ENCODE results near the gene AGBL1.
A peak's percentile ranks its signal among the peaks of the same experiment; 100 is the strongest.

AGBL1 gene

DNA sequence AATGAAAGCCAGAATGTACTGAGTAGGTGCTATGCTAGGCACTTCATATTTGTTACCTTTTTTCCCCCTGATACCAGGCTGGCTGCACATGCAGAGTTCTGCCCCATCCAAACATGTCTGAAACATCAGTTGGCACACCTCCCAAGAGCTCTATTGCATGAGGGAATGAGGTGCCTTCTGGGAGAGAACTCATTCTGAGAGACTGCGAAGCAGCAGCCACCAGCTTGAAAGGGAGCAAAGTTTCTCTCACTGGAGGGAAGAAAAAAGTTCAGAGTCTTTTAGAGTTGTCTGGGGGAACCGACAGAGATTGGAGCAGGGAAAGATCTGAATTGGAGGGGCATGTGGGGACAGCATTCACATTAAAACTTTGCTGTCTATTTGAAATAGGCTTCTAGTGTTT lies 84.1 kb downstream of the AGBL1 start:
- DNase-seq (ENCODE audit: low spot score) = no peak

DNA sequence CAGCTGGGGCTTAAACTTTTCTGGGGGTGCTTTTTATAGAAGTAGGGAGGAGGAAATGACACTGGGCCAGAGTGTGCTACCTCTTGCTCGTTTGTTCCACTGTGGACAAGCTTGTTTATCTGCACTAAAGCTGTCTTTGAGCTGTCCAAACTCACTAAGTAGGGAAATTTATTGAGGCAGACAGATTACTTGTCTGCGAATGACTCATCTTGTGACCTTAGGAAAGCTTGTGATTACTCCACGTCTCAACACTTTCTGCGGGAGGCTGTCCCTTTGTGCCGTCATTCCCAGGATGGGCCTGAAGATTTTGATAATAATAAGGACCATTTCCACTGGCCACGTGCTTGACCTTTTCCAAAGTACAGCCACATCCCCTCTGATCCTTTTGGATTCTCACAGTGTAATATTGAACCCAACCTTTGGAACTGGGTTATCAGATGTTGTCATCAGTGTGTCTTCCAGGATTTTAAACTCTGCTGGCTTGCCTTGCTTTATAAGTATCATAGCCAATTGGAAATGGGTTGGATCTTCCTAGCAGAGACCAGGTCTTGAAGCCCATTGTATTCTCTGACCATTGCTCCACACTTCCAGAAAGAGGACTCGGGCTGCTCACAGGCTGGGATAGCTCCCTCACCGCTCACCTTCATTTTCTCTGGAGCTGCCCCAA lies 84.7 kb downstream of the AGBL1 start:
- DNase-seq (ENCODE audit: low spot score) = no peak

DNA sequence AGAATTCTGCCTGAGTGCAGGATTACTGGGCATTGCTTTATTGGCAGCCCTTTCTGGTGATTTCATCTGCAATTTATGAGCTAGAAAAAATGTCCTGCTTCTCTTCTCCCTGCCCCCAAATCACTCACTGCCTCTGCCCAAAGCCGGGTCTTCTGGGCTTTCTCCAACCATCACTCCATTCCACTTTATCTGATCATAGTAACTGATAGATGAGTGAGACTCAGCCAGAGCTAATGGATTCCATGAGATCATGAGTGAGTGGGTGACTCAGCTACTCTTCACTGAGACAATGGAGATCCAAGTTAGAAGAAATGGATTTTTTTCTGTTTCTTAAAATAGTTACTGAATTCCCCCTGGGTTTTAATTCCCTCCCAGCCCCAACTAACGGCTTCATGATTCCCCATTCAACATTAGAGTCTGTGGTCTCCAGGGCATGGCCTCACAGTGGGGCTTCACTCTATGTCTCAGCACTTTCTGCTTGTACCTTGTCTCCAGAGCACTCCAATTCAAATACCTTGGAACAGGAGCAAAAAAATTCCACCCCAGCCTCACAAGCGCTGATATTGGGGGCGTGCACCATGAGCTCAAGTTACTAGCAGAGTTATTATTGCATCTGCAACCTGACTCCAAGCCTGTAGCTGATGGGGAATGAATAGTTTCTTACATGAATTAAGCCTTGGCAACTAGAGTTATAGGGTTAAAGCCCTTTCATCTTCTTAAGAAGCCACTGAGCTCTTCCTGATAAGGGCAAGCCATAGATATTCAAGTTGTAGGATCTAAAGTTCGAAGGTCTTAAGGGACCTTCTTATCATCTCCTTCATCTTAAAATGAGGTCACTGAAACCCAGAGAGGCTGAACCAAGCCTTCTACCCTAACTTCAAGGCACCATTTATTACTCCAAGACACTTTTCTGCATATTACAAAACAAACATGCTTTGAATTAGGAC lies 85.9 kb downstream of the AGBL1 start:
- no peak for DNase-seq (ENCODE audit: low spot score)

DNA sequence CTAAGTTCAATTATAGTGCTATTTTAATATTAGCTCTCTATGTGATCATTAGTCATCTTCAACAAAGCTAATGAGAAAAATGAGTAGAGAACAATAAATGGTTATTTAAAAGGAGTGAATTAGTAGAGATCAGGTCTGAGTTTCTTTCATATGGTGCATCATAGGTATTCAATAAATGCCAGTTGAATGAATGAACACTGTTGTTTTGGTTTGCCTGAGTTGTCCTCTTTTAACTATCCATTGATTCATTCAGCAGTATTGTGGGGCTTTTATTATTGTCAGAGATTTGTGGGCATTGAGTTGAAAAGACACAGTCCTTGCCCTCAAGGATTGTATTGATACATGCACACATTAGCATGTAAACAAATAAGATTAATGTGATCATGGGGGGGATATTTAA lies 88.2 kb downstream of the AGBL1 start:
- no peak for DNase-seq (ENCODE audit: low spot score)

DNA sequence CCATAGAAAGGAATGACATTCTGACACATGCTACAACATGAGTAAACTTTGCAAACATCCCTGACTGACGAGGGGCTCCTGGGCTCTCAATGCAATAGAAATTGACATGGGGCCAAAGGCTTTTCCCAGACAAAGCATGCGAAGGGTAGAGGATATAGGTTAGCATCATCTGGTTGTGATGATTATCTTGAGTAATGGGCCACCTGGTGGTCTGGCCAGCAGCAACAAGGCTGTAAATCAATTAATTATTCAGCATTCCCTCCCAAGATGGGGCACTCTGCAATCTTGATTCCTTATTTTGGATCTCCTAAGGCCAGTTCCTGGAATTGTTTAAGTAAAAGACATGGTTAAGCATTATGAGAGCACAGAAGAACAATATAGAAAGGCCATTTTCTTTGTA lies 99.2 kb downstream of the AGBL1 start:
- peak; percentile 23 for DNase-seq (ENCODE audit: low spot score)

DNA sequence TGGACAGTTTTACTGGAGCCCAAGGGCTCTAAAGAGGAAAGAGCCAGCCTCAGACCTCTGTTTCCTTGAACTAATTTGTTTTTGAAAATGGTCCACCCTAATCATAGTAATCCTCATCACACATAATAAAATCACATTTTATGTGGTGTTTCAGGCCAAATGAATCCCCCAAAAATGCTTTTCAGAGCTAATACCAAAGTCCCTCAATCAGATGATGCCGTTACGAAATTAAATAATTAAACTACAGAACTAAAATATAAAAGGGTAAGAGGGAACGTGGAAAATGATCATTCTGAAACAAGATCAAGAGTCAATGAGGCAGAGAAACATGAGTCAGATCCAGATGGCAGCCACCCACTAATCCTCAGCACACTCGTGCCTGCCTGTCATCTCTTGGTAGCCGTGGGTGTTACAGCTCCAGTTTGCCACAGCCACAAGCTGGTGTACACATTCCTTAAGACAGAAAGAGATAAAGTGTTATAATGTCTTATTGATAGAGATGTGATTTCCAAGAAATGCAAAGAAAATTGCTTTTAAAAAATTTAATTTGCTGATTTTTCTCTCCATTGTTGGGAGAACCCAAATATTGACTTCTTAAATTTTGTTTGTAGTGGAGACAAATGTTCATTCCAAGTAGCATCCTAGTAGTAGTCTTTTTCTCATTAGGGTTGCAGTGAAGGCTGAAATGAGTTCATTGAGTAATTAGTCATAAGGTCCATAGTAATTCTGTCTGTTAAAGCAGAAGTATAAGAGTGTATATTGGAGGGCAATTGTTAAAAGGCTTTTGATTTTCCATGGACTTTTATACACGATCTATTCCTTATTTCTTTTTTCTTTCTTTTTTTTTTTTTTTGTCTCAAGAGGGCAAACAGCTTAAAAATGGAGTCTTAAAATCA lies 104.2 kb downstream of the AGBL1 start:
- no peak for DNase-seq (ENCODE audit: low spot score)

DNA sequence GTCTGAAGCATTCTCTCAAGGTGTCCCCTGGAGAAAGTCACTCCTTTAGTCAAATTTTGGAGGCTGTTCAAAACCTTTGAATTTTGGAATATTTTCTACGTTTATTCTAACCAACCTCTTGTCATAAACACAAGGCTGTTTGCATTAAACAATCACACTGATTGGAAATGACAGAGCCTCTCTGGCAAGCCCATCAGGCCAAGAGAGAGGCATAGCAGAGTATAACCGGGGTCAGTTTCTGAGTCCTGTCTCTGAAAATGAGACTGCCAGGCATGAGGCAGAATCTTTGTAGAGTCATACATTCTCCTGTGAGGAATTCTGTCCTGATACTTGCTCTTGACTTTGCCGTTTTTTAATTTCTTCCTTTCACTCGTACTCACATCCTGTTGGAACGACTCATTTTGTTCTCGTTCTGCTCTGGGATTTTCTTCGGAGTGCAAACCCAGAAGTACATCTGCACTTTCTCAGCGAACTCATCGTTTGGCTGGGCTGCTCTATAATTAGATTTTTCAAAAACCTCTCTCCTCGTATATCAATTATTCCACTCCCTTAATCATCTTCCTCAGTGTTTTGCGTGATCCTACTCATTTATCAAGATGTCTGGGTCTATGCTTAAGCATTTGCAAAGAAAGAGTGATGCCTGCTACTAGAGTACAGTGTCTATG lies 114.2 kb downstream of the AGBL1 start:
- no peak for DNase-seq (ENCODE audit: low spot score)

DNA sequence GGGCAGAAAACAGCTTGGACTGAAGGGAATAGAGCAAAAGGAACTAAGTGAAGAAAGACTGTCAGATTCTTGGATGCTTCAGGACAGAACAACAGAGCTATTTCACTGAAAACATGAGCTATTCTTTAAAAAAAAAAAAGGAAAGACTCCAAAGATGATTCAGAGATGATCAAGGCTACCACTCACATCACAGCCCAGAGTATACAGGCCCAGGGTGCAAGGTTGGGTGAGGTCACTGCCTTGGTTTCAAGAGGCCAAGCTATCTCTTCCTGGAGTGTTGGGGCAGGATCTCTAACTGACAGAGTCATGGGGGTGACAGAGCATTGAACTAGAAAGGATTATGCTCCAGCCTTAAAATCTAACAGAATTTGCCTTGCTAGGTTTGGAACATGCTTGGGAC lies 118.1 kb downstream of the AGBL1 start:
- no peak for DNase-seq (ENCODE audit: low spot score)

DNA sequence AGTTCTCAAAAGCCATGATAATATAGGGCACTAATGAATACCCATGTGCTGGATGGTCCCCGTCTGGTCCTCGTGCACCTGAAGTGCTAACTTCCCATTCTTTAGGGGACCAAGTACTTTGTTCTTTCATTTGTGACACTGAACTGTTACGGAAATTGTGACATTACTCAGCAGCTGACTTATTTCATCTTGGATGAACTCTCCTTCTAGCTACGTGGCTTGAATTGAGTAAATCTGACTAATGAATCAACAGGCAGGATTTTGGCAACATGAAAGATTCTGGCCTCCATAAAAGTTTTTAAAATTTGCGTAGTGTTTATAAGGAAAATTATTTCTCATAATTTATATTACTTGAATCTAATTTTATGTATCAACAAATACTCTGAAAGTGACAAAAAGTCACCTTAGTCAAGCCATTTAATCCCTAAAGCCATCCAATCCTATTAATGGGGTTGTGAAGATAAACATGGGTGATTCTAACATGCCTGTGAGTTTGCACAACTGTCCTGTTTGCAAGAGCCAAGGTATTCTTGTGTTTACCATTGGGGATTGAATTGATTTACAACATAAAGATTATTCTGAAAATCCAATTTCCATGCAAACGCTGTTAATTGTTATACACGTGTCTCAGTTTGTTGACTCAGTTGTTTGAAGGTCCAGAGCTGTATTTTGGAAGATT lies 119.9 kb downstream of the AGBL1 start:
- no peak for DNase-seq (ENCODE audit: low spot score)

DNA sequence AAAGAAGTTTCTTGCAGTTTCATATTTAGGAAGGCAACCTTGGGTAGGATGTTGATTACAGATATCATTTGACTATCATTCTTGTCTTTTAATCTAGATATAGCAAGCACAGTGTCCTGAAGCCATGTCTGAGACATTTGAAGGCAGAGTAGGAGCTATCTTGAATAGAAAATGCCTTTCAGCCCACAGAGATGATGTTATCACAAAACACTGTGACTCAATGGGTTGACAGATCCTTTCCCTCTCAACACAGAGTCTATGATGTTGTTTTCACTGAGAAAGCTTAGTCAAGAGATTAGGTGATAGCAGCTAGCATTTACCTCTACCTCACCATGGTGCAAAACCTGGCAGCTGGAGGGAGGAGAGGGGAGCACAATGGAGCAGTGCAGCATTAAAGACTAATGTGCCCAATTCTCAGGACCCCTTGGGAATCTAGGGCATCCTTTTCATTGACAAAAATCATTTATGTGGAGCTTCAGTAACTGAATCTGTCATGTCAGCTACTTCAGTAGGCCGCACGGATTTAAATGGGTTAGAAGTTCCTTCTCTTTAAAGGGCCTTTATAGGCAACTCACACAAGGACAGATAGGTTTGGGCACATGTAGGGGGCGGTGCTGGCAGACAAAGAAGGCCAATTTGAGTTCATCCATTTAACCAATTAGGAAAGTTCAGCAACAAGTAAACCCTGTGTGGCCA lies 121.8 kb downstream of the AGBL1 start:
- DNase-seq (ENCODE audit: low spot score) = no peak

DNA sequence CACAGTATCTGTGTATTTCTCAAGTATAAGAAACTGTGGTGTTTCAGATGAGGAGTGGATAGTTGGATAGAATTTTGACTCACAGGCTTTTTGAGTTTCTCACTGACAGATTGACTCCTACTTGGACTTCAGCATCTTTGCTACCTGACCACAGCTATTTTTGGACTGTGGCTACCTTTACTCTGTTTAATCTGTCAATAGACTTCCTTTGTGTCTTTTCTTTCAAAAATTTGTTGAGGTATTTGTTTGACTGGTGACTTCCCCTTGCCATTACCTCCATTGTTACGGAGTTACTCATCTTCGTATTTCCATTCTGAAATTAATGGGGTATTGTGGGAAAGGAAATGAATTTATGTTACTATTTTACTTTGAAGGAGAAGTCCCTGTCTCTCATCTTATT lies 123.8 kb downstream of the AGBL1 start:
- DNase-seq (ENCODE audit: low spot score) = no peak

DNA sequence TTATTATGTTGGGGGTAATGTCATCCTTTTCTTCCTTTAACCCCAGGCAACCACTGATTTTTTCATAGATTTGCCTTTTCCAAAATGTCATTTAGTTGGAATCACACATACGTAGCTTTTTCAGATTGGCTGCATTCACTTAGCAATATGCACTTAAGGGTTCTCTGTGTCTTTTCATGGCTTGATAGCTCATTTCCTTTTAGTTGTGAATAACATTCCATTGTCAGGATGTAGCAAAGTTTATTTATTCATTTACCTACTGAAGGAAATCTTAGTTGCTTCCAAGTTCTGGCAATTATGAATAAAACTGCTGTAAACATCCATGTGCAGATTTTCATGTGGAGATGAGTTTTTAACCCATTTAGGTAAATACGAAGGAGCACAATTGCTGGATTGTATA lies 125.4 kb downstream of the AGBL1 start:
- no peak for DNase-seq (ENCODE audit: low spot score)

DNA sequence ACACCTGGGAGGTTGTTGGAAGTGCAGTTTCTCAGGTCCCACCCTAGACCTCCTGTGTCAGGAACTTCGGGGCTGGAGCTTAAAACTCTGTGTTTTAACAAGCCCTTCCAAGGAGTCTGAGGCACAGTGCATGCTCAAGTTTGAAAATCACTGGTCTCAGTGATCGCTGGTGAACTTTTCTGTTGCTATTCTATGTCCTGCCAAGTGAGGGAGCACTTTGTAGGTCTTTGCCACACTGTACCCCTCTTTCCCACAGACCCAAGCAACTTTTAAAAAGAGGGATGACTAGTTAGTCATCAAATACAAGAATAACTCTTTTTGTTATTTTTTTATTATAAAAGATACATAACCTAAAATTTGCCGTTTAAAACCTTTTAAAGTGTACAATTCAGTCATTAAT lies 133.7 kb downstream of the AGBL1 start:
- DNase-seq (ENCODE audit: low spot score) = peak; percentile 22

DNA sequence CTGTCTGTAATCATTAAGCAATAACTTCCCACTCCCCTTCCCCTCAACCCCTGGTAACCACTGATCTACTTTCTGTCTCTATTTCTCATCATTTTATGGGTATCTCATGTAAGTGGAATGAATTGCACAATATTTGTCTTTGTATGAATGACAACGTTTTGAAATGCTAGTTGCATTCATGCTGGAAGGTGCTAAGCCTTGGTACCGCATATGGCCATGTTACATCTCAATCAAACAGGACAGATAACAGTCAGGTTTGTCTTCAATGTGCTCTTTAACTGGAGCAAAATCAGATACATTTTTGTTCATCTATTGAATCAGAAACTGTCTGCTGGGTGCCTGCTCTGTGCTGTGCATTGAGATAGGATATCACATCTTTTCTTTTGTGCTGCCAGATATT lies 134.2 kb downstream of the AGBL1 start:
- DNase-seq (ENCODE audit: low spot score) = no peak

DNA sequence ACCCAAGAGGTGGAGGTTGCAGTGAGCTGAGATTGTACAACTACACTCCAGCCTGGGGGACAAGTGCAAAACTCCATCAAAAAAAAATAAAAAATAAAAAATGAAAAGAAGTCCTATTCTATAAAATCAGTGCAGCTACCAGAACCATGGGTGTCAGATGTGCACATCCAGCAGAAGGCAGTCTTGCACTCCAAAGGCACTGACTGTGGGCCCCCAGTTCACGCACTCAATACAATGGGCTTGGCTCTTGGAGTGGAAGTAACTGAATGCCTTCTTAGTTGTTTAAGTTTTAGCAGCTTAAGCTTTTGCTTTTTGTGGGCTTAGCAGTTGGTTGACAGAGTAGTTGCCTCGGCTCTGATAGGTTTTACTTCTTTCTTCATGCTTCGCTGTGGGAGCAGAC lies 141.4 kb downstream of the AGBL1 start:
- no peak for DNase-seq (ENCODE audit: low spot score)

DNA sequence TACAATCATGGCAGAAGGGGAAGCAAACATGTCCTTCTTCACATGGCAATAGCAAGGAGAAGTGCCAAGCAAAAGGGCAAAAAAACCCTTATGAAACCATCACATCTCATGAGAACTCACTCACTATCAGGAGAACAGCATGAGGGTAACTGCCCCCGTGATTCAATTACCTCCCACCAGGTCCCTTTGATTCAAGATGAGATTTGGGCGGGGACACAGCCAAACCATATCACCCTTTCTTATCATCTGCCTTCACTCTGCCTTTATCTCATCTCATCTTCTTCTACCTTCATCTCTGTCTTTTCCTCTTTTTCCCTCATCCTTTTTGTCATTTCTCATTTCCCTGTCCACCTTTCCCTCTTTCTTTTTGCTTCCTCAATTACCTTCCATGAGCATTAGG lies 149.6 kb downstream of the AGBL1 start:
- no peak for DNase-seq (ENCODE audit: low spot score)

DNA sequence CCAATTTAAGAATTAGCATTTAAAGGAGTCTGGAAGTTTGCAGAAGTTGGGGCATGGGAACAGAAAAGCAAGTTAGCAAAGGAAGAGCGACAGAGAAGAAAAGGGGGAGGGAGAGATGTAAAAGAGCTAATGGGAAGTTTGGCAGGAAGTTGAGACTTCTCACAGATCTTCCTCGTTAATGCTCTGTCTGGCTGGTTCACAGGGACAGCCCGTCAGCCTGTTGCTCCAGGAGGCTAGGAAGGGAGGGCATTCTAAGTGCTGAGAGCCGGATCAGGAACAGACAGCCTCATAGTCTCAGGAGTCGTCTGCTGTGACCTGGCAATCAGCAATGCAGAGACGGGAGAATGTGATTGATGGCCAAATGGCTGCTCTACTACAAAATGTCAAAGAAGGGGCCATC lies 150.3 kb downstream of the AGBL1 start:
- no peak for DNase-seq (ENCODE audit: low spot score)

DNA sequence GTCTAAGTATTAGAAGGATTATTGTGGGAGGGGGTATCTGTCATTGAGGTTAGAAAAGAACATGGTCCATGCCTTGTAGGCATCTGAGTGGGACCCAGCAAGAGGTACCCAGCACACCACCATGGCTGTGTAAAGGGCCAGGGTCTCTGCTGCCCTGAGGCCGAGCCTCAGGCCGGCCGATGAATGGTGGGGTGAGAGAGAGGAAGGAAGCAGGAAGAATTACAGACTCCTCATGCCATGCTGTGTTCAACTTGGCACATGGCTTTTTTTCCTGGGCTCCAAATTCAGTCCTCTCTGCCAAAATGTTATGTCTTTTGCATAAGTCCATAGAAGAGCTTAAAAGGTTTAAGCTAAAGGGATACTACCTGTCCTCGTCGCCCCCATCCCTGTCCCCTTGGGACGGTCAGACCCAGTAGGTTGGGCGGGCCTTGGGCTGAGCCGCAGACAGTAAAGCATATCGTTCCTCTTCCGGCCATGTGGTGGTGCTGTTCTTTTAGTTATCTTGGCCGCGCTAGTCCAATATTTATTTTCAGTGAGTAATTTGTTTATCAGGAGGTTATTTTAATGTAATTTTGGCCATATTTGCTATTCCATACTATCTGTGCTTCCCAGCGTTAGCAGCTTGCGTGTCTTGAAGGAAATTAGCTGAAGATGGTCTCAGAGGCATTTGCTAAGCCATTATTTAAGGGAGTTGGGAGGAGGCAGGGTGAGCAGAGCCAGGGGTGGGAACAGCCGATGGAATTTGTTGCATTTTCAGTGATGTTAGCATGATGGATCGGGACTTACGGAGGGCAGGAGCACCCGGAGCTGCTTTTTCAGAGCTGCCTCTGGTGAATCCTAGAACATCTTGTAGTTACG lies 152.4 kb downstream of the AGBL1 start:
- peak; percentile 69 for DNase-seq (ENCODE audit: low spot score)

DNA sequence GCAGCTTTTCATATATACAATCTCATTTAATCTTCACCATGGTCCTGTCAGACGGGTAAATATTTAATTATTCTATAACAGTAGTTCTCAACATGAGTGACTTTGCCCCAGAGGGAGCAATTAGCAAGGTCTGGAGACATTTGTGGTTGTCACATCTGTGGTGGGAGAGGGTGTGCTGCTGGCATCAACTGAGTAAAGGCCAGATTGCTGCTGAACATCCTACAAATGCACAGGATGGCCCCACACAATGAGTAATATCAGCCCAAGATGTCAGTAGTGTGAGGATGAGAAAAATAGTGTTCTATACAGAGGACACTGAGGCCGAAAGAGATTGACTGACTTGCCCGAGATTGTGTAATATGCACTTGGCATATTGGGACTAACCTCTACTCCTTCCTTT lies 156.0 kb downstream of the AGBL1 start:
- no peak for DNase-seq (ENCODE audit: low spot score)

Measured in iPS-NIHi11 (cell line).